OCI-LY7 (cell line): Measurements from ENCODE around the gene ZNF438.

Source experiments
- CTCF ChIP-seq: fragments of 200-600 bp; sonication (generic); conservative IDR thresholded peaks from 2 replicates; pipeline ENCODE4 v1.5.1; 2014; ENCODE audit warnings: mild to moderate bottlenecking, antibody characterized with exemption, low read length, moderate library complexity, mixed read lengths
- EZH2phosphoT487 ChIP-seq: fragments of 200-600 bp; sonication (generic); IDR thresholded peaks from 2 replicates; pipeline ENCODE4 v1.6.1; 2018; ENCODE audit warnings: low read depth, borderline replicate concordance, mild to moderate bottlenecking, mixed run types, antibody characterized with exemption, low read length, moderate library complexity, mixed read lengths

- TF ChIP-seq CTCF: no peak
- no peak for TF ChIP-seq EZH2phosphoT487
Measured at GRCh38 chr10:30870896-30871295, 160.8 kb downstream of the ZNF438 start.
